DND-41 (cell line): ENCODE measurements around the gene SPAG16.

Experiments used
- EZH2 ChIP-seq: IDR thresholded peaks from 3 replicates; pipeline ENCODE4 v1.6.1; 2012; ENCODE audit warnings: borderline replicate concordance, low read depth, mild to moderate bottlenecking, moderate library complexity, low read length, inconsistent platforms; ENCODE audit not compliant: severe bottlenecking
- TF ChIP-seq, protein P1 (sequence below): IDR thresholded peaks from 2 replicates; pipeline ENCODE4 v1.5.1; 2012; ENCODE audit warnings: borderline replicate concordance, low read length, moderate library complexity, mild to moderate bottlenecking; ENCODE audit not compliant: poor library complexity, severe bottlenecking; ENCODE audit errors: extremely low read depth

DNA sequence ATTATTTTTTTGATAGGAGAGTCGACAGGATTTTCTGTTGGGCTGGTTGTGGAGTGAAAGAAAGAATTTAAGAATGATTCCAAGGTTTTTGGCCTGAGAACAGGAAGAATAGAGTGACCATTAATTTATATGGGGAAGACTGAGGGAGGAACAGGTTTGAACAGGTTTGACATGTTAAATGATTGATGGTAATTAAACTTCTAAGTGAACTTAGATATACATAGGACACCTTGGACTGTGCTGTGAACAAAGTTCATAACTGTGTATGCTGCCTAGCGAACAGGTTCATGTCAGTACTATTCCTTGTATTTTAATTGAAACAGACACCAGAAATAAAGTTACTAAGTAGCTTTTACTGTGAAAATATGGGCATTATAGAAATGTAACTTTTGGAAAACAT lies 212.0 kb downstream of the SPAG16 start:
- TF ChIP-seq, protein P1, sequence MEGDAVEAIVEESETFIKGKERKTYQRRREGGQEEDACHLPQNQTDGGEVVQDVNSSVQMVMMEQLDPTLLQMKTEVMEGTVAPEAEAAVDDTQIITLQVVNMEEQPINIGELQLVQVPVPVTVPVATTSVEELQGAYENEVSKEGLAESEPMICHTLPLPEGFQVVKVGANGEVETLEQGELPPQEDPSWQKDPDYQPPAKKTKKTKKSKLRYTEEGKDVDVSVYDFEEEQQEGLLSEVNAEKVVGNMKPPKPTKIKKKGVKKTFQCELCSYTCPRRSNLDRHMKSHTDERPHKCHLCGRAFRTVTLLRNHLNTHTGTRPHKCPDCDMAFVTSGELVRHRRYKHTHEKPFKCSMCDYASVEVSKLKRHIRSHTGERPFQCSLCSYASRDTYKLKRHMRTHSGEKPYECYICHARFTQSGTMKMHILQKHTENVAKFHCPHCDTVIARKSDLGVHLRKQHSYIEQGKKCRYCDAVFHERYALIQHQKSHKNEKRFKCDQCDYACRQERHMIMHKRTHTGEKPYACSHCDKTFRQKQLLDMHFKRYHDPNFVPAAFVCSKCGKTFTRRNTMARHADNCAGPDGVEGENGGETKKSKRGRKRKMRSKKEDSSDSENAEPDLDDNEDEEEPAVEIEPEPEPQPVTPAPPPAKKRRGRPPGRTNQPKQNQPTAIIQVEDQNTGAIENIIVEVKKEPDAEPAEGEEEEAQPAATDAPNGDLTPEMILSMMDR = no peak
- TF ChIP-seq EZH2 = no peak
